ENCODE results near the gene MAD1L1. TPM values are rescaled to one million over a fixed set of nuclear protein-coding genes. Genes with fewer than 3 reads are reported as not detected.

MAD1L1 gene
- total and polyA plus RNA-seq, 10 donors, result 47.3 to 118 (median 68.2) TPM

GRCh38 chr7:2029211-2029905 lies 203.4 kb downstream of the MAD1L1 start:
- H3K27ac ChIP-seq, result no peak overlapping the region
- intact Hi-C loops (cut with DNase I; ENCODE audit: low total_unique reads), result no loop called here
- H3K4me3 ChIP-seq, result no peak overlapping the region
- H3K9me3 ChIP-seq, result peaks cover 0 to 53% (median 39%) of the 10 kb centered on the region in 8 donors
- H3K27me3 ChIP-seq (replicated peaks in 1 of 7), result no peaks in the 10 kb centered on the region
- DNase-seq, result peak; percentile 49
- 88 to 93% (median 90%) methylated on average over 16 of the region's 16 CpGs for WGBS, 5 donors
- peaks cover 12 to 43% (median 23%) of the 10 kb centered on the region in 6 donors for H3K4me1 ChIP-seq
- TF ChIP-seq POLR2AphosphoS5 (IDR thresholded peaks at IDR 0.05), result no peak
- TF ChIP-seq CTCF (IDR thresholded peaks at IDR 0.05 in 8 of 11, conservative IDR thresholded peaks at IDR 0.05 in 3 of 11), result no peak
- no peak for TF ChIP-seq POLR2A (IDR thresholded peaks at IDR 0.05)
- no peaks in the 10 kb centered on the region for H3K36me3 ChIP-seq

GRCh38 chr7:2028733-2029132 lies 204.0 kb downstream of the MAD1L1 start:
- TF ChIP-seq CTCF (IDR thresholded peaks at IDR 0.05 in 8 of 11, conservative IDR thresholded peaks at IDR 0.05 in 3 of 11), result no peak
- TF ChIP-seq POLR2AphosphoS5 (IDR thresholded peaks at IDR 0.05), result no peak
- TF ChIP-seq POLR2A (IDR thresholded peaks at IDR 0.05), result no peak
- H3K9me3 ChIP-seq, result peaks cover 0 to 54% (median 40%) of the 10 kb centered on the region in 8 donors
- 91 to 98% (median 95%) methylated on average over 7 of the region's 7 CpGs for WGBS, 5 donors
- DNase-seq, result peak; percentile 28
- peaks cover 10 to 37% (median 21%) of the 10 kb centered on the region in 6 donors for H3K4me1 ChIP-seq
- no peak overlapping the region for H3K27ac ChIP-seq
- intact Hi-C loops (cut with DNase I; ENCODE audit: low total_unique reads), result no loop called here
- H3K36me3 ChIP-seq, result no peaks in the 10 kb centered on the region
- H3K27me3 ChIP-seq (replicated peaks in 1 of 7), result no peaks in the 10 kb centered on the region
- no peak overlapping the region for H3K4me3 ChIP-seq

GRCh38 chr7:2025188-2025587 lies 207.6 kb downstream of the MAD1L1 start:
- peaks cover 3 to 25% (median 11%) of the 10 kb centered on the region in 6 donors for H3K4me1 ChIP-seq
- no peaks in the 10 kb centered on the region for H3K36me3 ChIP-seq
- no peak for DNase-seq
- intact Hi-C loops (cut with DNase I; ENCODE audit: low total_unique reads), result no loop called here
- no peak overlapping the region for H3K27ac ChIP-seq
- H3K27me3 ChIP-seq (replicated peaks in 1 of 7), result no peaks in the 10 kb centered on the region
- H3K4me3 ChIP-seq, result no peak overlapping the region
- peaks cover 0 to 54% (median 40%) of the 10 kb centered on the region in 8 donors for H3K9me3 ChIP-seq
- 90 to 98% (median 97%) methylated on average over 4 of the region's 4 CpGs for WGBS, 5 donors
- TF ChIP-seq POLR2AphosphoS5 (IDR thresholded peaks at IDR 0.05), result no peak
- TF ChIP-seq POLR2A (IDR thresholded peaks at IDR 0.05), result no peak
- TF ChIP-seq CTCF (IDR thresholded peaks at IDR 0.05 in 8 of 11, conservative IDR thresholded peaks at IDR 0.05 in 3 of 11), result no peak

- Histone ChIP-seq H3K4me1 (peaks cover 6 to 25% (median 17%) of the 10 kb centered on the region in 6 donors), H3K9me3 (peaks cover 0 to 50% (median 40%) of the 10 kb centered on the region in 8 donors), H3K36me3 (no peaks in the 10 kb centered on the region), H3K27ac (peak overlapping the region in 2 of 8 donors; percentile 26 to 58), H3K27me3 (replicated peaks in 1 of 7) (no peaks in the 10 kb centered on the region), H3K4me3 (no peak overlapping the region)
- intact Hi-C loops (cut with DNase I; ENCODE audit: low total_unique reads), result no loop called here
- peak; percentile 8 for DNase-seq
- WGBS, 5 donors, result 73 to 88% (median 82%) methylated on average over 4 of the region's 4 CpGs
- no peak for TF ChIP-seq CTCF (IDR thresholded peaks at IDR 0.05 in 8 of 11, conservative IDR thresholded peaks at IDR 0.05 in 3 of 11)
- no peak for TF ChIP-seq POLR2AphosphoS5 (IDR thresholded peaks at IDR 0.05)
- no peak for TF ChIP-seq POLR2A (IDR thresholded peaks at IDR 0.05)
Measured at GRCh38 chr7:2024567-2024918, 208.2 kb downstream of the MAD1L1 start.
